Esophagus squamous epithelium (tissue), 4 donors: ENCODE measurements around the gene NBPF11.
"Not testable (repeated sequence)": the region's sequence is repeated elsewhere in the genome, so short reads cannot be mapped to it uniquely, and the experiment has no call there.

Experiments used
- POLR2A ChIP-seq, 4 donors: fragments of 450-650 bp; IDR thresholded peaks; one replicate each; pipeline ENCODE4 v1.6.1; 2017; ENCODE audit warnings: antibody characterized with exemption in 4 of 4, mild to moderate bottlenecking in 4 of 4, moderate library complexity in 3 of 4
- TF ChIP-seq, protein P1 (sequence below), 6 experiments: fragments of 450-650 bp in 4 of 6; fragments of 200-600 bp in 2 of 6; sonication (generic) in 2 of 6; IDR thresholded peaks; one replicate each; pipeline ENCODE4 v1.5.1; 2016 to 2019; ENCODE audit warnings: antibody characterized with exemption in 6 of 6, mild to moderate bottlenecking in 4 of 6, moderate library complexity in 4 of 6

DNA sequence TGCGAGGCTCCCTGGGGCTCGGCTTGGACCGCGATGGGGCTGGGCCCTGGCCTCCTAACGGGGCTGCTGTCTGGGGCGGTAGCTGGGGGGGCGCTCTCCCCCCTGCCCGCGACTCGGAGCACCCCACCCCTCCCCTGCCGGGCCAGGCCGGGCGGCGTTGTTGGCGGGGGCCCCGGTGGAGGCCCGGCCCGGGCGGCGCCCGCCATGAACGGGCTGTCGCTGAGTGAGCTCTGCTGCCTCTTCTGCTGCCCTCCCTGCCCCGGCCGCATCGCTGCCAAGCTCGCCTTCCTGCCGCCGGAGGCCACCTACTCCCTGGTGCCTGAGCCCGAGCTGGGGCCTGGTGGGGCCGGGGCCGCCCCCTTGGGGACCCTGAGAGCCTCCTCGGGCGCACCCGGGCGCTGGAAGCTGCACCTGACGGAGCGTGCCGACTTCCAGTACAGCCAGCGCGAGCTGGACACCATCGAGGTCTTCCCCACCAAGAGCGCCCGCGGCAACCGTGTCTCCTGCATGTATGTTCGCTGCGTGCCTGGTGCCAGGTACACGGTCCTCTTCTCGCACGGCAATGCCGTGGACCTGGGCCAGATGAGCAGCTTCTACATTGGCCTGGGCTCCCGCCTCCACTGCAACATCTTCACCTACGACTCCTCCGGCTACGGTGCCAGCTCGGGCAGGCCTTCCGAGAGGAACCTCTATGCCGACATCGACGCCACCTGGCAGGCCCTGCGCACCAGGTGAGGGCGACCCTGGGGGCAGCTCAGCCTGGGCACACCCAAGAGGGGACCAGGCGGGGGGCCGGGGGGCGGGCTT, 5.7 kb downstream of the NBPF11 start:
- TF ChIP-seq, protein P1, sequence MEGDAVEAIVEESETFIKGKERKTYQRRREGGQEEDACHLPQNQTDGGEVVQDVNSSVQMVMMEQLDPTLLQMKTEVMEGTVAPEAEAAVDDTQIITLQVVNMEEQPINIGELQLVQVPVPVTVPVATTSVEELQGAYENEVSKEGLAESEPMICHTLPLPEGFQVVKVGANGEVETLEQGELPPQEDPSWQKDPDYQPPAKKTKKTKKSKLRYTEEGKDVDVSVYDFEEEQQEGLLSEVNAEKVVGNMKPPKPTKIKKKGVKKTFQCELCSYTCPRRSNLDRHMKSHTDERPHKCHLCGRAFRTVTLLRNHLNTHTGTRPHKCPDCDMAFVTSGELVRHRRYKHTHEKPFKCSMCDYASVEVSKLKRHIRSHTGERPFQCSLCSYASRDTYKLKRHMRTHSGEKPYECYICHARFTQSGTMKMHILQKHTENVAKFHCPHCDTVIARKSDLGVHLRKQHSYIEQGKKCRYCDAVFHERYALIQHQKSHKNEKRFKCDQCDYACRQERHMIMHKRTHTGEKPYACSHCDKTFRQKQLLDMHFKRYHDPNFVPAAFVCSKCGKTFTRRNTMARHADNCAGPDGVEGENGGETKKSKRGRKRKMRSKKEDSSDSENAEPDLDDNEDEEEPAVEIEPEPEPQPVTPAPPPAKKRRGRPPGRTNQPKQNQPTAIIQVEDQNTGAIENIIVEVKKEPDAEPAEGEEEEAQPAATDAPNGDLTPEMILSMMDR (IDR thresholded peaks at IDR 0.05): not testable (repeated sequence)
- not testable (repeated sequence) for TF ChIP-seq POLR2A (IDR thresholded peaks at IDR 0.05)
